Loucy (cell line): ENCODE data around the gene NFS1.
"Not testable (repeated sequence)": the region's sequence is repeated elsewhere in the genome, so short reads cannot be mapped to it uniquely, and the experiment has no call there.

Experiments used
- H2AFZ ChIP-seq: fragments of 200-600 bp; sonication (generic); 2 replicates; pipeline ENCODE4 v1.6.0; 2016; ENCODE audit warnings: antibody characterized with exemption, mild to moderate bottlenecking, low read length, moderate library complexity
- H3F3A ChIP-seq: fragments of 200-600 bp; 2 replicates; pipeline ENCODE4 v1.6.0; 2016; ENCODE audit warnings: antibody characterized with exemption, low read depth, mild to moderate bottlenecking
- H3K27me3 ChIP-seq: fragments of 200-600 bp; sonication (generic); 2 replicates; pipeline ENCODE4 v1.6.1; 2014; ENCODE audit warnings: low read length, mild to moderate bottlenecking; ENCODE audit not compliant: insufficient read depth, poor library complexity, severe bottlenecking
- H3K36me3 ChIP-seq: fragments of 200-600 bp; sonication (generic); 2 replicates; pipeline ENCODE4 v1.6.1; 2016; ENCODE audit warnings: low read length; ENCODE audit not compliant: insufficient read depth
- H3K4me1 ChIP-seq: fragments of 200-600 bp; sonication (generic); 2 replicates; pipeline ENCODE4 v1.5.1; 2014; ENCODE audit warnings: low read length, mild to moderate bottlenecking; ENCODE audit not compliant: insufficient read depth, poor library complexity, severe bottlenecking
- H3K4me2 ChIP-seq: fragments of 200-600 bp; sonication (generic); 2 replicates; pipeline ENCODE4 v1.6.0; 2014; ENCODE audit warnings: antibody characterized with exemption, low read length, low read depth, mild to moderate bottlenecking; ENCODE audit not compliant: poor library complexity, severe bottlenecking
- H3K4me3 ChIP-seq: fragments of 200-600 bp; sonication (generic); 2 replicates; pipeline ENCODE4 v1.5.1; 2014; ENCODE audit warnings: low read length, mild to moderate bottlenecking, mixed read lengths; ENCODE audit not compliant: poor library complexity, severe bottlenecking
- H3K79me2 ChIP-seq: fragments of 200-600 bp; sonication (generic); 2 replicates; pipeline ENCODE4 v1.6.1; 2014; ENCODE audit warnings: low read length; ENCODE audit not compliant: insufficient read depth
- H3K9ac ChIP-seq: fragments of 200-600 bp; sonication (generic); 2 replicates; pipeline ENCODE4 v1.6.0; 2014; ENCODE audit warnings: mild to moderate bottlenecking, low read depth, low read length, moderate library complexity; ENCODE audit not compliant: poor library complexity, severe bottlenecking
- H3K9me2 ChIP-seq: fragments of 200-600 bp; sonication (generic); replicated peaks from 2 replicates; pipeline ENCODE4 v1.6.1; 2016; ENCODE audit warnings: low read depth, low read length, mixed read lengths
- H3K9me3 ChIP-seq: fragments of 200-600 bp; sonication (generic); 2 replicates; pipeline ENCODE4 v1.6.1; 2014; ENCODE audit warnings: mild to moderate bottlenecking, antibody characterized with exemption, low read length, low read depth; ENCODE audit not compliant: insufficient read depth
- H4K20me1 ChIP-seq: fragments of 200-600 bp; sonication (generic); 2 replicates; pipeline ENCODE4 v1.6.0; 2014; ENCODE audit warnings: antibody characterized with exemption, low read length, mild to moderate bottlenecking; ENCODE audit not compliant: insufficient read depth, poor library complexity, severe bottlenecking
- CTCF ChIP-seq: fragments of 200-600 bp; sonication (generic); conservative IDR thresholded peaks from 2 replicates; pipeline ENCODE4 v1.5.1; 2014; ENCODE audit warnings: mild to moderate bottlenecking, antibody characterized with exemption, low read length
- EZH2phosphoT487 ChIP-seq: fragments of 200-600 bp; IDR thresholded peaks from 2 replicates; pipeline ENCODE4 v1.6.1; 2018; ENCODE audit warnings: antibody characterized with exemption, mild to moderate bottlenecking, moderate library complexity, borderline replicate concordance

NFS1 gene

GRCh38 chr20:35724321-35725230, 25.4 kb upstream of the NFS1 start:
- Histone ChIP-seq H4K20me1 (peaks cover 90% of the 10 kb centered on the region), H3K9me3 (no peaks in the 10 kb centered on the region), H3K4me2 (no peak overlapping the region), H3K4me1 (no peaks in the 10 kb centered on the region), H3K9me2 (no peaks in the 10 kb centered on the region), H3F3A (peaks cover 4% of the 10 kb centered on the region; the same call in 1 of the 2 replicates), H2AFZ (no peak overlapping the region), H3K9ac (no peak overlapping the region), H3K4me3 (no peak overlapping the region), H3K27me3 (no peaks in the 10 kb centered on the region), H3K36me3 (peaks cover 96% of the 10 kb centered on the region), H3K79me2 (peaks cover 93% of the 10 kb centered on the region)
- TF ChIP-seq EZH2phosphoT487 (no peak), CTCF (no peak)

GRCh38 chr20:35723652-35724320, 24.6 kb upstream of the NFS1 start:
- H3K27me3 ChIP-seq, H3K4me1 ChIP-seq, H3K9me2 ChIP-seq, H3F3A ChIP-seq, H3K9ac ChIP-seq, H3K4me3 ChIP-seq, H3K9me3 ChIP-seq, H2AFZ ChIP-seq, H3K4me2 ChIP-seq: not testable (repeated sequence)
- Histone ChIP-seq H3K36me3 (peaks cover 96% of the 10 kb centered on the region), H3K79me2 (peaks cover 94% of the 10 kb centered on the region), H4K20me1 (peaks cover 90% of the 10 kb centered on the region)

- H2AFZ ChIP-seq, H3F3A ChIP-seq, H3K4me1 ChIP-seq, H3K9me3 ChIP-seq, H3K9ac ChIP-seq, H3K4me3 ChIP-seq, H3K9me2 ChIP-seq, H3K27me3 ChIP-seq, H3K4me2 ChIP-seq: not testable (repeated sequence)
- Histone ChIP-seq H4K20me1 (peaks cover 91% of the 10 kb centered on the region), H3K36me3 (peaks cover 96% of the 10 kb centered on the region), H3K79me2 (peaks cover 95% of the 10 kb centered on the region)
Observed at GRCh38 chr20:35723275-35723639, 24.1 kb upstream of the NFS1 start.

GRCh38 chr20:35721621-35722020, 22.5 kb upstream of the NFS1 start:
- H3K4me3 ChIP-seq = no peak overlapping the region
- no peak overlapping the region for H2AFZ ChIP-seq
- no peaks in the 10 kb centered on the region for H3K27me3 ChIP-seq
- H3K9me2 ChIP-seq = no peaks in the 10 kb centered on the region
- no peaks in the 10 kb centered on the region for H3K4me1 ChIP-seq
- no peak for TF ChIP-seq EZH2phosphoT487
- TF ChIP-seq CTCF = no peak
- peaks cover 7% of the 10 kb centered on the region; the same call in 1 of the 2 replicates for H3F3A ChIP-seq
- no peaks in the 10 kb centered on the region for H3K9me3 ChIP-seq
- peaks cover 98% of the 10 kb centered on the region for H3K36me3 ChIP-seq
- H3K4me2 ChIP-seq = no peak overlapping the region
- peaks cover 97% of the 10 kb centered on the region for H3K79me2 ChIP-seq
- no peak overlapping the region for H3K9ac ChIP-seq
- H4K20me1 ChIP-seq = peaks cover 93% of the 10 kb centered on the region
